Mesendoderm (in vitro differentiated cells): ENCODE results near the gene GRIK4.

Source experiments
- DNase-seq: peaks from one replicate; pipeline ENCODE4 v3.0.0; 2013
- H2AK5ac ChIP-seq: 2 replicates; pipeline ENCODE4 v1.6.1; 2013; ENCODE audit warnings: low read length, inconsistent platforms
- H2BK120ac ChIP-seq: 2 replicates; pipeline ENCODE4 v1.6.1; 2013; ENCODE audit warnings: low read depth, mild to moderate bottlenecking, low read length, moderate library complexity, mixed read lengths
- H2BK15ac ChIP-seq: replicated peaks from 2 replicates; pipeline ENCODE4 v1.6.1; 2013; ENCODE audit warnings: low read depth, mild to moderate bottlenecking, moderate library complexity
- H2BK5ac ChIP-seq: 2 replicates; pipeline ENCODE4 v1.6.1; 2013; ENCODE audit warnings: low read length, inconsistent platforms
- H3K18ac ChIP-seq: 2 replicates; pipeline ENCODE4 v1.6.1; 2013; ENCODE audit warnings: mild to moderate bottlenecking, low read length, mixed read lengths
- H3K23ac ChIP-seq: one replicate; pipeline ENCODE4 v1.6.1; 2013; ENCODE audit warnings: low read length
- H3K27ac ChIP-seq: 2 replicates; pipeline ENCODE4 v1.5.1; 2013; ENCODE audit warnings: low read depth, mild to moderate bottlenecking, inconsistent platforms, low read length, moderate library complexity
- H3K27me3 ChIP-seq: 2 replicates; pipeline ENCODE4 v1.6.1; 2013; ENCODE audit warnings: low read length, control low read depth, mild to moderate bottlenecking, inconsistent platforms; ENCODE audit not compliant: insufficient read depth, poor library complexity
- H3K36me3 ChIP-seq: 2 replicates; pipeline ENCODE4 v1.6.1; 2013; ENCODE audit warnings: low read length, inconsistent platforms; ENCODE audit not compliant: control insufficient read depth, insufficient read depth
- H3K4ac ChIP-seq: one replicate; pipeline ENCODE4 v1.6.1; 2013; ENCODE audit warnings: low read depth, mild to moderate bottlenecking, low read length, moderate library complexity
- H3K4me1 ChIP-seq: 2 replicates; pipeline ENCODE4 v1.6.1; 2013; ENCODE audit warnings: low read depth, low read length, inconsistent platforms; ENCODE audit not compliant: control insufficient read depth
- H3K4me2 ChIP-seq: 2 replicates; pipeline ENCODE4 v1.6.1; 2013; ENCODE audit warnings: low read length
- H3K4me3 ChIP-seq: 2 replicates; pipeline ENCODE4 v1.5.1; 2013; ENCODE audit warnings: mild to moderate bottlenecking, low read length
- H3K56ac ChIP-seq: one replicate; pipeline ENCODE4 v1.6.1; 2013; ENCODE audit warnings: low read length
- H3K79me1 ChIP-seq: 2 replicates; pipeline ENCODE4 v1.6.1; 2013; ENCODE audit warnings: low read length, inconsistent platforms
- H3K79me2 ChIP-seq: 2 replicates; pipeline ENCODE4 v1.6.1; 2013; ENCODE audit warnings: mild to moderate bottlenecking, low read length; ENCODE audit not compliant: control insufficient read depth, insufficient read depth
- H3K9ac ChIP-seq: 2 replicates; pipeline ENCODE4 v1.6.1; 2013; ENCODE audit warnings: low read length, inconsistent platforms
- H4K5ac ChIP-seq: one replicate; pipeline ENCODE4 v1.6.1; 2013; ENCODE audit warnings: low read length
- H4K8ac ChIP-seq: one replicate; pipeline ENCODE4 v1.6.1; 2013; ENCODE audit warnings: low read depth, mild to moderate bottlenecking, control low read depth, low read length, moderate library complexity
- WGBS: extraction: QIAGEN DNeasy Blood & Tissue Kit; methylation state at CpG from one replicate; pipeline ENCODE4 v1.1.7; 2013; ENCODE audit warnings: low lambda C conversion rate, missing lambda C conversion rate; ENCODE audit not compliant: insufficient coverage; ENCODE audit errors: extremely low coverage; 5-methylcytosine and 5-hydroxymethylcytosine counted together

Gene GRIK4

GRCh38 chr11:120646206-120646605, 134.7 kb downstream of the GRIK4 start:
- H4K5ac ChIP-seq = no peak overlapping the region
- no peak overlapping the region for H2BK120ac ChIP-seq
- no peak overlapping the region for H3K9ac ChIP-seq
- peaks cover 2% of the 10 kb centered on the region for H3K27me3 ChIP-seq
- no peak overlapping the region for H3K4me2 ChIP-seq
- H3K4ac ChIP-seq = no peak overlapping the region
- peak; percentile 32 for DNase-seq
- H3K27ac ChIP-seq = no peak overlapping the region
- no CpG with 5 or more reads among the region's 3 CpGs for WGBS
- H3K36me3 ChIP-seq = no peaks in the 10 kb centered on the region
- no peak overlapping the region for H4K8ac ChIP-seq
- H3K23ac ChIP-seq = no peak overlapping the region
- no peaks in the 10 kb centered on the region for H3K79me2 ChIP-seq
- no peak overlapping the region for H3K18ac ChIP-seq
- no peak overlapping the region for H2BK15ac ChIP-seq
- H3K56ac ChIP-seq = no peak overlapping the region
- no peaks in the 10 kb centered on the region for H3K79me1 ChIP-seq
- no peak overlapping the region for H2AK5ac ChIP-seq
- peaks cover 12% of the 10 kb centered on the region for H3K4me1 ChIP-seq
- no peak overlapping the region for H2BK5ac ChIP-seq
- no peak overlapping the region for H3K4me3 ChIP-seq

DNA sequence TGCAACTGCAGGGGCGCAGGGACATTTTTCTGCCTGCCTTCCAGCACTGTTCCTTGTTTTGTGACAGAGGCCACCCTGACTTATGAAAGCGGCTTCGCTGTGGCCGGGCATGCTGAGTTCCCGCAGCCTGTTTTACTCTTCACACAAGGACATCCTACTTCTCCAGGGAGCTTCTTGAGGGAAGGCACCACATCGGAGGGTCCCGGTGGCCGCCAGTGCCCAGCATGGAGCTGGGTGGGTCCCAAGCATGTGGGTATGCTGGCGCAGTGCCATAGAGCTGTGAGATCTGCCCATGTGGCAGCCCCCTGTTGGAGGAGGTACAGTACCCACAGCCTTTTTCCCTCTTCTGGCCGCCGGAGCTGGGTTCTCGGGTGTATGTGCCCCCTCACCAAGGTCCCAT, 136.1 kb downstream of the GRIK4 start:
- Histone ChIP-seq H3K79me1 (no peaks in the 10 kb centered on the region), H3K4me2 (no peak overlapping the region), H3K4me1 (peaks cover 9% of the 10 kb centered on the region), H3K36me3 (no peaks in the 10 kb centered on the region), H4K8ac (no peak overlapping the region), H3K27ac (no peak overlapping the region), H3K9ac (no peak overlapping the region), H3K18ac (no peak overlapping the region), H3K4ac (no peak overlapping the region), H2AK5ac (no peak overlapping the region), H3K23ac (no peak overlapping the region), H2BK15ac (no peak overlapping the region), H4K5ac (no peak overlapping the region), H3K4me3 (no peak overlapping the region), H2BK120ac (no peak overlapping the region), H3K27me3 (peaks cover 2% of the 10 kb centered on the region), H3K79me2 (no peaks in the 10 kb centered on the region), H3K56ac (no peak overlapping the region), H2BK5ac (no peak overlapping the region)
- no peak for DNase-seq
- WGBS = no CpG with 5 or more reads among the region's 12 CpGs

DNA sequence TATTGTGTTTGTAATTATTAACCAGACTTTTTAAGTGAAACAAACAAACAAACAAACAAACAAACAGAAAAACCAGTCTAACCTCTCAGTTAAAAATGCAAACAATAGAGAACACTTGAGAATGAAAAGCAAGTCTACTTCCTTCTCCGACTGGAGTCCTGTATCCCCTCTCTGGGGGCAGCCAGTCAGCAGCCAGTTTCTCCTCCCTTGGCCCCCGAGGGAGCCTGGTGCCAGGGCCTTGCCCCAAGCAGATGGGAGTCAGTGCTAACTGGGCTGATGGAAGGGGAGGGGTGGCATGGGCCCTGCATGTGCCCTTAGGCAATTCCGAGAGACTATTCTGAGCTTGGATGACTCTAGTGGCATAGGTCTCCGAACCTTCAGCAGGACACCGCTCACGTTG, 137.2 kb downstream of the GRIK4 start:
- H2BK5ac ChIP-seq = no peak overlapping the region
- no peaks in the 10 kb centered on the region for H3K36me3 ChIP-seq
- H3K18ac ChIP-seq = no peak overlapping the region
- no peak overlapping the region for H3K4me2 ChIP-seq
- H3K9ac ChIP-seq = no peak overlapping the region
- H2AK5ac ChIP-seq = no peak overlapping the region
- H3K79me2 ChIP-seq = no peaks in the 10 kb centered on the region
- H4K5ac ChIP-seq = no peak overlapping the region
- no peak overlapping the region for H3K4me3 ChIP-seq
- no peak overlapping the region for H4K8ac ChIP-seq
- H3K56ac ChIP-seq = no peak overlapping the region
- H3K27me3 ChIP-seq = peaks cover 2% of the 10 kb centered on the region
- no peak overlapping the region for H3K23ac ChIP-seq
- DNase-seq = no peak
- H2BK120ac ChIP-seq = no peak overlapping the region
- H3K4me1 ChIP-seq = peaks cover 9% of the 10 kb centered on the region
- no peak overlapping the region for H3K27ac ChIP-seq
- H3K79me1 ChIP-seq = no peaks in the 10 kb centered on the region
- H2BK15ac ChIP-seq = no peak overlapping the region
- WGBS = no CpG with 5 or more reads among the region's 6 CpGs
- H3K4ac ChIP-seq = no peak overlapping the region

DNA sequence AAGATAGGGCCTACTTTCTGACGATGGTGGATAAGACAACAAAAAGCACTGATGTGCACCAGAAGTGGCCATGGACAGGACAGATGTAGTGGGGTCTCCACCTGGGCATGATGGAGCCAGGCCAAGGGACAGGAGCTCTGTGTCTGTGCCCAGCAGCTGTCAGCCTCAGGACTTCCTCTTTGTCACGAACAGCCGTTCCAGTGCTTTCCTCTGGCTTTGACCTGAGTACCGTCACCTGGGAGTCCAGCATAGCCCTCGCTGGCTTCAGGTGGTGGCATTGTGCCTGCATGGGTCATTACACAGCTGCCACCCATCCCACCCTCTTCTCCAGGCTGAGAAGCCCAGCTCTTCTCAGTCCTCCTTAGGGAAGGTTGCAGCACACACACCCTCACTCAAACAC, 137.8 kb downstream of the GRIK4 start:
- Histone ChIP-seq H3K36me3 (no peaks in the 10 kb centered on the region), H2BK15ac (no peak overlapping the region), H2AK5ac (no peak overlapping the region), H3K4ac (no peak overlapping the region), H3K56ac (no peak overlapping the region), H3K9ac (no peak overlapping the region), H3K27ac (no peak overlapping the region), H3K4me2 (no peak overlapping the region), H3K4me3 (no peak overlapping the region), H3K27me3 (peaks cover 2% of the 10 kb centered on the region), H3K18ac (no peak overlapping the region), H3K79me1 (no peaks in the 10 kb centered on the region), H4K5ac (no peak overlapping the region), H3K4me1 (peaks cover 9% of the 10 kb centered on the region), H4K8ac (no peak overlapping the region), H3K79me2 (no peaks in the 10 kb centered on the region), H2BK5ac (no peak overlapping the region), H2BK120ac (no peak overlapping the region), H3K23ac (no peak overlapping the region)
- no peak for DNase-seq
- WGBS = no CpG with 5 or more reads among the region's 5 CpGs

DNA sequence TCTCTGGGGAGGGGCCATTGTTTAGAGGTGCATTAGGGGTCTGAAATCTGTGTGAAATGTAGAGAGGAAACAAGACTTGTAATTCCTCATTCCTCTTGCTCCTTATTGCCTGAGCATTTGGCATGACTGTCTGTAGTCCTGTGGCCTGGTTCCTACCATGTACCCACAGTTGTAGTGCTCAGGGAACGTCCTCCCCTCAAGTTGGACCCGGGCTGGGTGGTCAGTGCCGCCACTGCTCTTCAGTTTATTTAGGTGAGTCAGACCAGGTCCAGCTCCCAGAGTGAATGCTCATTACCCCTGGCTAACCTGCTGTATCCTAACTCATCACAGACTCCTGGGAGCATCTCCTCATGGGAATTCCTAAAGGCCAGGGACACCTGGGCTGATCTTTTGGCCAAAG, 139.8 kb downstream of the GRIK4 start:
- H3K18ac ChIP-seq = no peak overlapping the region
- no peaks in the 10 kb centered on the region for H3K36me3 ChIP-seq
- no peak overlapping the region for H4K5ac ChIP-seq
- no peak overlapping the region for H3K9ac ChIP-seq
- DNase-seq = no peak
- H3K23ac ChIP-seq = no peak overlapping the region
- no peak overlapping the region for H3K4me3 ChIP-seq
- no peak overlapping the region for H3K4me2 ChIP-seq
- no peak overlapping the region for H2BK5ac ChIP-seq
- WGBS = no CpG with 5 or more reads among the region's 3 CpGs
- no peak overlapping the region for H2BK15ac ChIP-seq
- H2AK5ac ChIP-seq = no peak overlapping the region
- H4K8ac ChIP-seq = no peak overlapping the region
- no peaks in the 10 kb centered on the region for H3K79me2 ChIP-seq
- H2BK120ac ChIP-seq = no peak overlapping the region
- H3K56ac ChIP-seq = no peak overlapping the region
- no peaks in the 10 kb centered on the region for H3K4me1 ChIP-seq
- H3K79me1 ChIP-seq = no peaks in the 10 kb centered on the region
- H3K4ac ChIP-seq = no peak overlapping the region
- no peak overlapping the region for H3K27ac ChIP-seq
- H3K27me3 ChIP-seq = peaks cover 2% of the 10 kb centered on the region

DNA sequence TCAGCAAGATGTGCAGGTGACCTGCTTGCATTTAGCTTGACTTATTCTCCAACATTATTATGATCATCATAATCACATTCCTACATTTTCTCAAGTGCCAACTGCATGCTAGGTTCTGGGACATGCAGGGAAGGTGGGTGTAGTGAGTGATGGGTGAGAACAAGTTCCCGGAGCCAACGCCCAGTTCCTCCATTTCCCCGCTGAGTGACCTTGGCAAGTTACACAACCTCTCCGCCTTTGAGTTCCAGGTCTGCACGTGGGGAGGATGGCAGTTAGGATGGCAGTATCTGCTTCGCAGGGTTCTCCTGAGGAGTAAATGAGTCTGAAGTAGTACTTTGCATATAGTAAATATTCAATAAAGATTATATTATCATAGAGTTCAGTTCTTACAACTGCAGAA, 140.3 kb downstream of the GRIK4 start:
- no peak overlapping the region for H3K4ac ChIP-seq
- no peak overlapping the region for H2BK5ac ChIP-seq
- H2BK15ac ChIP-seq = no peak overlapping the region
- no peaks in the 10 kb centered on the region for H3K4me1 ChIP-seq
- no peak overlapping the region for H3K27ac ChIP-seq
- no peak overlapping the region for H3K18ac ChIP-seq
- no peak overlapping the region for H2AK5ac ChIP-seq
- H3K9ac ChIP-seq = no peak overlapping the region
- no peak overlapping the region for H4K5ac ChIP-seq
- peaks cover 2% of the 10 kb centered on the region for H3K27me3 ChIP-seq
- no peak overlapping the region for H3K4me2 ChIP-seq
- H3K36me3 ChIP-seq = no peaks in the 10 kb centered on the region
- WGBS = no CpG with 5 or more reads among the region's 6 CpGs
- no peak overlapping the region for H2BK120ac ChIP-seq
- H4K8ac ChIP-seq = no peak overlapping the region
- H3K23ac ChIP-seq = no peak overlapping the region
- no peaks in the 10 kb centered on the region for H3K79me2 ChIP-seq
- no peak overlapping the region for H3K56ac ChIP-seq
- no peaks in the 10 kb centered on the region for H3K79me1 ChIP-seq
- DNase-seq = no peak
- no peak overlapping the region for H3K4me3 ChIP-seq
